Left lobe of liver (tissue), 2 donors: ENCODE measurements around the gene ZNF407. TPM values are rescaled to one million over a fixed set of nuclear protein-coding genes. Genes with fewer than 3 reads are reported as not detected.
A peak's percentile ranks its signal among the peaks of the same experiment; 100 is the strongest.

Source experiments
- ATAC-seq: fragments of 200-7000 bp; cut with Tn5 transposase; one replicate; pipeline ENCODE4 v1.9.1; 2020; ENCODE audit warnings: mild to moderate bottlenecking, moderate library complexity
- DNase-seq: peaks from one replicate; pipeline ENCODE4 v3.0.0-alpha.2; 2020; ENCODE audit warnings: low spot score
- total RNA-seq: library from RNA; stranded (reverse); gene quantifications from one replicate; pipeline ENCODE4 v1.2.1, GENCODE V29; 2021
- donor health status: DM: no; HTN: no; CAD: no; lungs with moderate emphysema.
- donor health status: DM: no; HTN: yes; CAD: no.

ZNF407 gene
- total RNA-seq, 1 donor from 2014 or later: 4.9 TPM

DNA sequence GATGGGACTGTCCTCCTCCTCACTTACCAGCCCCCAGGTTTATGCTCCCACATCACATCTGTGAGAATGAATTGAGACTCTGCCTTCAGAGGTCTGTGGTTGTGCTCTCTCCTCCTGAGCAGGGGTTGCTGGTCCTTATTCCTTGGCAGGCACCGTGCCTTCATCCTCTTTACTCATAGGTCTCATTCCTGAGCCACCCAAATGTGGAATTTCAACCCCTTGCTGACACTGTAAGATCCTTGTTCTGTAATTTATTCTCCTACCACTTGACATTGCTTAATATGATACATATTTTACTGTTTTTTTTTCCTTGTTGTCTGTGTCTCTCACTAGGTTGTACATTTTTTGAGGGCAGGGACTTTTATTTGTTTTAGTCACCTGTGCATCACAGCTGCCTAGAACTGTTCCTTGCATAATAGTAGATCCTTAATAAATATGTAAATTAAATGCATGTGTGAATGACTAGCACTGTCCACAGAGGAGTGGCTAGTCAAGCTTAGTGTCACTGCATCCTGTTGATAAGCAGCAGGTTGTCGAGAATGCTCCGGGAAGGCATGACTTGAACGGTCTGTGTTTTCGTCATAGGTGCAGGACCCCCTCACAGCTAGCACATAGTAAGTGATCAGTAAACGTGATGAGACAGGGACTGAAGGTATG lies 180.6 kb downstream of the ZNF407 start:
- ATAC-seq: no peak
- DNase-seq: no peak

DNA sequence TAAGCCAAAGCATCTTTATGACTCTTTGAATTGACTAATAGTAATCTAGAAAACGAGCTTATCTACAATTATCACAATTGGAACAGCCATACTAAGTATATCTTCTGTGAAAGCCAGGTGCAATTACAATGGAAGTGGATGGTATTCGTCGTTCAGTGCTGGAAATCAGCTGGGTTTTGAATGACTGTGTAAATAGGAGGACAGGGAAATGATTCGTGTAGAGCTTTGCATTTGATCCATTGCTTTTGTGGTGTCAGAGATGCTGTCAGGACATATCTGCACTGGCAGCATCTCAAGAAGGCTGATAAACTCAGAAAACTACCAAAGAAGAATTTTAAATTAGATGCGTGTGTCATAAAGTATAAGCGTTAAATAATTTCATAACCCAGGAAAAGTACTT lies 187.1 kb downstream of the ZNF407 start:
- DNase-seq (no peak), ATAC-seq (no peak)

- DNase-seq (no peak), ATAC-seq (no peak)
These were observed 188.0 kb downstream of the ZNF407 start for GRCh38 chr18:74785632-74786031.

DNA sequence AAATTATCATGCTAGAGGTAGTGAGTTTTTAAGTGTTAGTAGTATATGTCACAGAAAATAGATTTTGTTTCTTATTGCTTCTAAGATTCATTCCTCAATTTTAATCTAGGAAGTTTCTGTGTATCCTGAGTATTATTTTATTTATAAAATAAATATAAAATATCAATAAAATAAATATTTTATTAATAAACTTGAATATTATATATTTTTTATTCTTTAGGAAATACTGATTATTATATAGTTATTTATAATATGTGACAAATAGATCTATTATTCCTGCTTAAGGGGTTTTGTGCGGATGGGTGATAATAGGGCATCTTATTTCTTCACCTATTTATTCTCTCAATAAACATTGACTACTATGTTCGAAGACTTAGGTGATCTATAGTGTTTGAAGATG lies 191.0 kb downstream of the ZNF407 start:
- no peak for ATAC-seq
- DNase-seq: no peak

DNA sequence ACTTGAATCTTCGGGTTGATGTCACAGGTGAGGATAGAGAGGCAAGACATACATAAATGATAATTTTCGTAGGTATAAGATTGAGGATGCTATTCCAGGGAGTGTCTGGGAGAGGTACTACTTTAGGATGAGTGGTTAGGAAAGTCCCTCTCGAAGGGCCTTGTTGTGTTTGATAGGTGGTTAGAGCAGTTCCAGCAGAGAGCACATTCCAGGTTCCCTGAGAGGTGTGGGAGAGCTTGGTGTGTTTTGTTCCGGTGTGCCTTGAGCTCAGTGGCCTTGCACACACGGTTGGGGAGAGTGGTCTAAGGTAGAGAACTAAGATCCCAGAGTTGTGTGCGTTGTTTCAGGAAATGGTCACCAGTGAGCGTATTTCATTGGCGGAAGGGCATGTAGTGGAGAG lies 191.4 kb downstream of the ZNF407 start:
- ATAC-seq: no peak
- no peak for DNase-seq

GRCh38 chr18:74790451-74790850 lies 192.8 kb downstream of the ZNF407 start:
- ATAC-seq (no peak), DNase-seq (no peak)

- DNase-seq: no peak
- ATAC-seq: no peak
These were observed 194.0 kb downstream of the ZNF407 start for GRCh38 chr18:74791501-74792194.

DNA sequence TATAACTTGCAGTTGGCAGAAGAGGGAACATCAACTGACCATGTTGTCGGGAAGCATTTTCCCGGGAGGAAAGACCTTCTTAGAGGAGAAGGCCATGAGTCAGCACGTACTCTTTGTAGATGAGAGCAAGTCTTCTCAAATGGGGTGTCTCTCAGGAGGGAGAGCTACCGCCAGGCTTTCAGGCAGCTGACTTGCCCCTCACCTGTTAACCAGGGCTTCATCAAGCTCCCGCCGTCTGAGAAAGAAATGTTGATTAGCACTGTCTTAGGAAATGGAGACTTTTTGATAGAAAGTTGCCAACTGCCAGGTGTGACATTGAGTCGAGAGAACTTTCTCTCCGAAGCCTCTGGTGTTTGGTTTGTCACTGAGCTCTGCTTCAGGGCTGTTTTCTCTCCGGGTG lies 196.1 kb downstream of the ZNF407 start:
- DNase-seq: no peak
- ATAC-seq: no peak

DNA sequence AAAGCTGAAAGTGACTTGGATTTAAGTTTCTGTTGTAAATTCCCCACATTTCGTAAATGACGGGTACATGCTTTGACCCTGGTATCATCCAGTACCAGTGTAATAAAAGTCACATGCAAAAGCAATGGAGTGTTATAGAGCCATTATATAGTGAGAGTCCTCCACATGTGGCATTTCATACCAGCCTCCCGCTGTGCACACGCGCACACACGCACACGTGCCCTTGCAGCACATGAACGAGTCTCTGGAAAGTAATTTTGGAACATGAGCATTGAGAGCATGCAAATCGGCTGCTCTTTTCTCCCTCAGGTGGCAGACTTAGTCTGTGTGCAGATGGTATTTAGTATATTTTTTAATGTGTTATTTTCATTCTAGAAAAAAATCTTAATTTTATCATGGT lies 198.1 kb downstream of the ZNF407 start:
- ATAC-seq: no peak

GRCh38 chr18:74796211-74796610 lies 198.5 kb downstream of the ZNF407 start:
- ATAC-seq: no peak
- no peak for DNase-seq

More for the DNA sequence above, 198.1 kb downstream of the ZNF407 start:
- DNase-seq: no peak

DNA sequence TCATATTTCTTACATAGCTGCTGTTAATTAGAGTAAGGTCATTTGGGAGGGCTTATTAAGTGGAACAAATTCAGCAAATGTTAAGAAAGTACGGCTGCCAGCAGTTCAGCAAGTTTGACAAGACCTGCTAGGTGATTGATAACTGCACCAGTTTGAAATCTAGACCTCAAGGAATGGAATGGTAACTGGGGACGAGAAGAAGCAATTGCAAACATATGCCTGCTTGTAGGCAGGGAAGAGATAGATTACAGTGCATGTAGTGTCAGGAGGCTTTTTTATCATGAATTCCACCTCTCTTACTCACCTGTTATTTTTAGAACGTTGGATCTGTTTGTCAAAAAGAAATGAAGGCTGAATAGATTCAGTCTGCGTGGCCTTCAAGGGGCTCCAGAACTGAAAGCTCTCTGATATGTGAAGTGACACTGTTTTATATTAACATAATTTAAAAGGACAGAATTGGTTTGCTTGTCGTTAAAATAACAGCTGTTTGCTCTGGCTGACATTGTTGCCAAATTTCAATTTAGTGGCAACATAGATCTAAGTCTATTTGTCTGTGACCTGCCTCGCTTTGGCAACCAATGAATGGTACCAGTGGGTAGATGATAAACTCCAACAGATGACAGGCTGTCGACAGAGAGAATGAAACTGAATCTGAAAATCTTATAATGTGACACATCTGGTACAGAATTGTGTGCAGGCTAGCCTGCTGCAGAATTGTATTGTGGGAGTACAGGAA lies 199.3 kb downstream of the ZNF407 start:
- DNase-seq: peak; percentile 69
- peak; percentile 97 for ATAC-seq

- DNase-seq (no peak), ATAC-seq (peak; percentile 18)
These were observed 200.0 kb downstream of the ZNF407 start for GRCh38 chr18:74797577-74798151.

DNA sequence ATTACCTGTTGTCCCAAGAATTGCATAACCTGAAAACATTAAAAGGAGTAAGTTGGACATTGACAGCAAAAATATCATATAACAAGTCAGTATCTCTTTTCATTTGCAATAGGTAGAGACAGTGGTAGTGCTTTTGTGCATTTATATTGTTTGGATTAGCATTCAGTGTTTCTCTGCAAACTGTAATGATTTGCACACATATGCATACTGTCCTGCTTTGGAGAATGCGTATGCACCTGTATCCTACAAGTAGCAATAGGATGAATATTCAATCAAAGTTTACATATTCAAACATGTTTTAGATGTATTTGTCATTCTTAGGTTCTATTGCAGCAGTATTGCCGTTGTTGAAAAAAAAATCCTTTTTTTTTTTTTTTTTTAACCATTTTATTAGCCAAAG lies 201.9 kb downstream of the ZNF407 start:
- ATAC-seq (no peak), DNase-seq (no peak)

- ATAC-seq (no peak), DNase-seq (no peak)
These were observed 202.4 kb downstream of the ZNF407 start for GRCh38 chr18:74800098-74800497.

DNA sequence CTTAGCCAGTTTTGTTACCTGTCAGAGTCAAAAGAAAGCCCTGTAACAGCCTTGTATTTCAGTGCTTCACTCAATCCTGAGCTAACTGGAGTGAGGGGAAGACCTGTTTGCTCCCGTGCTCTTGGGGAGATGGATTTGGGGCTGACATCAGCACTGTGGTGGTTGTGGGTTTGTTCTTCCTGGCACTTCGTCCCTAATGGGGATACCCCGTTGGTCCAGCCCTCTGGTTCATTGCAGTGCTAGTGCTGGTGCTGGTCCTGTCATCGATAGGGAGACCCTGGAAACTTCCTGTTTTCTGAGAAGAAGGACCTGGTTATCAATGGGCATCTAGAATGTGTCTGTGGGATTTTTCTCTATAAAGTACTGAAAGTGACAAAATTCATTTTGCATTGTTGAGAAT lies 205.4 kb downstream of the ZNF407 start:
- DNase-seq (no peak), ATAC-seq (peak; percentile 59)

GRCh38 chr18:74803769-74804168 lies 206.1 kb downstream of the ZNF407 start:
- DNase-seq (peak; percentile 69), ATAC-seq (peak; percentile 93)

DNA sequence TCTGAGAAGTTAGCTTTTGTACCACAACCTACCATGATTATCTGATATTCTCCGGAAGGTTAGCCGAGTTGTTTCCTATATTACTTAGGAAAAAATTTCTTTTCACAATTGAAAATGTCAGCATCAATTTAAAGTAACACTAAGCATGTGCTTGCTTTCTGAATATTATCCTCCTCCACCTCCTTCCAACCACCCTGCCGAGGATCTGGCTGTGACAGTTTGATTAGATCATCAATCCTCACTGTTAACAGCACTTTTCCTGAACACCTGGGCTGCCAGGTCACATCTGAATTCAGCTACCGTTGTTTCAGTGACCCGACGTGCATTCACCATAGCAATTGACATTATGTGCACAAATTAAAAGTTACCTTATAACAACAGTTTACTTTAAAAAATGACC lies 207.0 kb downstream of the ZNF407 start:
- DNase-seq: no peak
- ATAC-seq: no peak

GRCh38 chr18:74806073-74806472 lies 208.4 kb downstream of the ZNF407 start:
- ATAC-seq (no peak), DNase-seq (no peak)

DNA sequence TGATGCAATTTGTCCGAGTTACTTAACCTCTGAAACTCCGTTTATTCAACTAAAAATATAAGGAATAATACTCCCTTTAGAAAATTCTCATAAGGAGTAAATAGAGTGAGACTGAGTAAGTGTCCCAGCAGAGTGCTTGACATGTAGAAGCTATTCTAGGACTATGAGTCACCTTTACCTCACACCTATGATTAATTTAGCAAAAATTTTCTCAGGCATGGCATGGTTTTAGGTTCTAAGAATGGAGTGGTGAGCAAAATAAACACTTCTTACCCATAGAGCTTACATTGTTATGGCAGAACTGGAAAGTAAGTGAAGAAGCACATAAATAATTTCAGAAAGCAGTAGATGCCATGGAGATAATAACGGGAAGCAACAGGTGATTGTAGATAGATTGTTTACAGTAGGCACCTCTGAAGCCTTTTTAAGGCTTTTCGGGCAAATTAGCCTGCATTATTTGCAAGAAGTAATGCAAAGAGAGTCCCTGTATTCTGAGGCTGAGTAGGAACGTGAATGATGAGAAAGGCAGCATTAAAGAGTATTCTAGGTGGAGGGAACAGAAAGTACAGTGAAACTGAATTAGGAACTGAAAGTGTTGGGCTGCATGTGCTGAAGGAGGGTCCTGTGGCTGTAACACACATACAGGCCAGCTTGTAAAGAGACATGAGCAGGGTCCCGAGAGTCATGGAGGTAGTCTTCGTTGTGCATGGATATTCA lies 209.2 kb downstream of the ZNF407 start:
- ATAC-seq (no peak), DNase-seq (no peak)

DNA sequence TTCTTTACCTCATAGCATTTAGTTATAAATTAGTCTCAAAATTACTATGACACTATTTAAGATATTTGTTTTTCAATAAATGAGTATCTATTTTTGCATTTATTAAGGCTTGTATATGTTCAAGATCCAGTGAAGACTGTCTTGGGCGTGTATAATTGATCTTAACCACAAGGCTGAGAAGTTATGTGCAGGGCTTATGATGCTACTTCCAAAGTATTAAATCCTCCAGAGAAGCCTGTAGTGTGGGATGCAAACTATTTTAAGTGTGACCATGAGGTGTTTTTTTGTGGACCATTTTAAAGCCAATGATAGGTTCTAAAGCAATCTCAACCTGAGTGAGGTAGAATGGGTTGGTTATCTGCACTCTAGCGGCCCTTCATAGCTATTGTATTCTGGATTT lies 219.9 kb downstream of the ZNF407 start:
- ATAC-seq: no peak

More for the DNA sequence above, 219.9 kb downstream of the ZNF407 start:
- no peak for DNase-seq
